Measurements from ENCODE around the gene NACC1. TPM values are rescaled to one million over a fixed set of nuclear protein-coding genes. Genes with fewer than 3 reads are reported as not detected.

Gene NACC1
- total and polyA plus RNA-seq, 4 donors, result 0.86 to 24.7 (median 17.7) TPM

GRCh38 chr19:13071444-13072187, 46.4 kb upstream of the NACC1 start (continued):
- TF ChIP-seq REST (IDR thresholded peaks at IDR 0.05) (no peak), TAF1 (conservative IDR thresholded peaks at IDR 0.05) (no peak), JUND (IDR thresholded peaks at IDR 0.05) (no peak), HNF4G (IDR thresholded peaks at IDR 0.05) (no peak), NR2F2 (IDR thresholded peaks at IDR 0.05) (no peak), GABPA (IDR thresholded peaks at IDR 0.05 in 1 of 2, conservative IDR thresholded peaks at IDR 0.05 in 1 of 2) (no peak)

- 94% methylated on average over 9 of the region's 9 CpGs for WGBS
- no peak overlapping the region for H3K9ac ChIP-seq (ENCODE audit: low read depth in 1 of 2, low read length in 2 of 2)
- peaks cover 0 to 20% (median 2%) of the 10 kb centered on the region in 4 donors for H3K36me3 ChIP-seq (ENCODE audit: control insufficient read depth in 4 of 4, insufficient read depth in 3 of 4, low read depth in 1 of 4, low read length in 3 of 4)
- DNase-seq (ENCODE audit: low spot score), result no peak
- H3K9me3 ChIP-seq (ENCODE audit: control insufficient read depth in 4 of 4, low read length in 3 of 4), result no peaks in the 10 kb centered on the region
- H3K27ac ChIP-seq (ENCODE audit: low read depth in 1 of 2, low read length in 2 of 2), result no peak overlapping the region
- peaks cover 0 to 7% (median 0%) of the 10 kb centered on the region in 4 donors for H3K4me1 ChIP-seq (ENCODE audit: control insufficient read depth in 4 of 4, insufficient read depth in 4 of 4, low read length in 3 of 4)
- H3K4me3 ChIP-seq (ENCODE audit: low read depth in 1 of 3, low read length in 3 of 3), result no peak overlapping the region
- no peak for TF ChIP-seq HNF4G (IDR thresholded peaks at IDR 0.05)
- TF ChIP-seq YY1 (IDR thresholded peaks at IDR 0.05), result no peak
- no peak for TF ChIP-seq REST (IDR thresholded peaks at IDR 0.05)
- H3K27me3 ChIP-seq (ENCODE audit: control insufficient read depth in 4 of 4, insufficient read depth in 4 of 4, low read length in 3 of 4), result no peaks in the 10 kb centered on the region
Observed at GRCh38 chr19:13072188-13072908, 45.7 kb upstream of the NACC1 start.

GRCh38 chr19:13073263-13073662, 44.8 kb upstream of the NACC1 start:
- WGBS, result 90% methylated on average over 5 of the region's 5 CpGs
- Histone ChIP-seq H3K36me3 (ENCODE audit: control insufficient read depth in 4 of 4, insufficient read depth in 3 of 4, low read depth in 1 of 4, low read length in 3 of 4) (peaks cover 0 to 24% (median 2%) of the 10 kb centered on the region in 4 donors), H3K9ac (ENCODE audit: low read depth in 1 of 2, low read length in 2 of 2) (no peak overlapping the region), H3K27ac (ENCODE audit: low read depth in 1 of 2, low read length in 2 of 2) (no peak overlapping the region), H3K27me3 (ENCODE audit: control insufficient read depth in 4 of 4, insufficient read depth in 4 of 4, low read length in 3 of 4) (no peaks in the 10 kb centered on the region), H3K4me3 (ENCODE audit: low read depth in 1 of 3, low read length in 3 of 3) (no peak overlapping the region), H3K4me1 (ENCODE audit: control insufficient read depth in 4 of 4, insufficient read depth in 4 of 4, low read length in 3 of 4) (peaks cover 0 to 5% (median 0%) of the 10 kb centered on the region in 4 donors), H3K9me3 (ENCODE audit: control insufficient read depth in 4 of 4, low read length in 3 of 4) (no peaks in the 10 kb centered on the region)
- no peak for TF ChIP-seq EGR1 (IDR thresholded peaks at IDR 0.05; ENCODE audit: low read depth in 2 of 2)
- TF ChIP-seq FOXA1 (IDR thresholded peaks at IDR 0.05), result no peak
- TF ChIP-seq ZBTB33 (IDR thresholded peaks at IDR 0.05), result no peak
- TF ChIP-seq NR2F2 (IDR thresholded peaks at IDR 0.05), result no peak
- no peak for DNase-seq (ENCODE audit: low spot score)
